ENCODE data around the gene NR2E3. TPM values are rescaled to one million over a fixed set of nuclear protein-coding genes. Genes with fewer than 3 reads are reported as not detected.

Gene NR2E3
- total RNA-seq, 2 donors from 2014 or later: 0.52 TPM; not detected in 1

- DNase-seq (no peak), ATAC-seq (no peak)
- intact Hi-C loops (cut with DNase I): loop anchor here (10.0 kb wide), 1 partner anchor 348 kb away; no protein-coding TSS in a partner anchor
- peaks cover 0 to 3% of the 10 kb centered on the region in 2 donors for H3K27me3 ChIP-seq
- WGBS, 2 donors: 70 to 76% methylated on average over 13 to 15 of the region's 15 CpGs
- H3K27ac ChIP-seq: no peak overlapping the region
- TF ChIP-seq CTCF (IDR thresholded peaks at IDR 0.05) (no peak), POLR2A (IDR thresholded peaks at IDR 0.05) (no peak)
- H3K36me3 ChIP-seq (replicated peaks in 1 of 2; ENCODE audit: insufficient read depth in 1 of 2, low read depth in 2 of 2): no peaks in the 10 kb centered on the region
- no peak overlapping the region for H3K4me3 ChIP-seq
- no peaks in the 10 kb centered on the region for H3K9me3 ChIP-seq
- peaks cover 13% of the 10 kb centered on the region for H3K4me1 ChIP-seq
Observed at GRCh38 chr15:71807125-71807629, 3.2 kb upstream of the NR2E3 start.

DNA sequence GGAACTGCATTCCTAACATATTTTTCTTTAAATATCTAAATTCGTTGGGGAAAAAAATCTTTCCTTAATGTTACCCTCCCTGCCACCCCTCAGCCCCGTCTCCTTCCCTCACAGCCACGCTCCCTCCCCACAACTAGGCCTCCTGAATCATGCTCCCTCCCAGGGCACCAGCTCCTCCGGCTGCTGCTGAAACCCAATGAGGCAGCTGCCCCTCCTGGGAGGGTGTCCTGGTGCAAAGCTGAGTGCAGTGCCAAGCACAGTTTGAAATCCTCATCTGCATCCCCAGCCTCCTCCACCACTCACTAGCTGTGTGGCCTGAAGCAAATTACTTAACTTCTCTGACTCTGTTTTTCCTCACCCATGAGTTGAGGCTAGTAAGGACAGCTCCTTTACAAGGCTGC, 2.7 kb upstream of the NR2E3 start:
- 52 to 59% methylated on average over 4 of the region's 4 CpGs for WGBS, 2 donors
- H3K4me3 ChIP-seq: no peak overlapping the region
- intact Hi-C loops (cut with DNase I): loop anchor here (10.0 kb wide), 1 partner anchor 347 kb away; no protein-coding TSS in a partner anchor
- H3K36me3 ChIP-seq (replicated peaks in 1 of 2; ENCODE audit: insufficient read depth in 1 of 2, low read depth in 2 of 2): no peaks in the 10 kb centered on the region
- peaks cover 13% of the 10 kb centered on the region for H3K4me1 ChIP-seq
- no peaks in the 10 kb centered on the region for H3K9me3 ChIP-seq
- no peak overlapping the region for H3K27ac ChIP-seq
- ATAC-seq (no peak), DNase-seq (no peak)
- H3K27me3 ChIP-seq: no peaks in the 10 kb centered on the region
- TF ChIP-seq POLR2A (IDR thresholded peaks at IDR 0.05) (no peak), CTCF (IDR thresholded peaks at IDR 0.05) (no peak)

GRCh38 chr15:71808311-71809020, 1.9 kb upstream of the NR2E3 start:
- H3K4me1 ChIP-seq: peaks cover 13% of the 10 kb centered on the region
- ATAC-seq: no peak
- H3K36me3 ChIP-seq (replicated peaks in 1 of 2; ENCODE audit: insufficient read depth in 1 of 2, low read depth in 2 of 2): no peaks in the 10 kb centered on the region
- no peaks in the 10 kb centered on the region for H3K9me3 ChIP-seq
- H3K27me3 ChIP-seq: no peaks in the 10 kb centered on the region
- no peak for TF ChIP-seq CTCF (IDR thresholded peaks at IDR 0.05)
- no peak for TF ChIP-seq POLR2A (IDR thresholded peaks at IDR 0.05)
- intact Hi-C loops (cut with DNase I): loop anchor here (10.0 kb wide), 1 partner anchor 346 kb away; no protein-coding TSS in a partner anchor
- DNase-seq: no peak
- no peak overlapping the region for H3K4me3 ChIP-seq
- no peak overlapping the region for H3K27ac ChIP-seq
- WGBS, 2 donors: 70 to 74% methylated on average over 18 of the region's 18 CpGs

DNA sequence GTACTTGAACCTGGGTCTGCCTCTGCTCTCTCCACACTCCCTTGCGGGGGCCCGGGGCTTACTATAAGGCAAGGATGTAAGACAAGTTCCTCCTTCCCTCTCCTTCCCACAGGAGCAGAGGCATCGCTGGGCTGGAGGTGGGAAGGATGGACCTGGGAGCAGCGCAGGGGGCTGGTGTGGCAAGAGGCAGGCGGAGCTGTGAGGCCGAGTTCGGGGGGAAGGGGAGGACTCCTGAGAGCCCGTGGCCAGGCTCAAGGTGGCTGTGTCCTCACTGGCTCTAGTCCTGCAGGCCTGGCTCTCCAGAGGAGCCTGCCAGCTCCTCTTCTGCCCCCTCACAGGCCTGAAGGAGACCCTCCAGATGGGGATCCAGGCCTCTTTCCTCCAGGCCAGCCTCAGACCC, 1.0 kb upstream of the NR2E3 start:
- intact Hi-C loops (cut with DNase I): loop anchor here (10.0 kb wide), 1 partner anchor 345 kb away; no protein-coding TSS in a partner anchor
- Histone ChIP-seq H3K9me3 (no peaks in the 10 kb centered on the region), H3K27me3 (no peaks in the 10 kb centered on the region), H3K36me3 (replicated peaks in 1 of 2; ENCODE audit: insufficient read depth in 1 of 2, low read depth in 2 of 2) (no peaks in the 10 kb centered on the region), H3K27ac (no peak overlapping the region), H3K4me1 (peaks cover 9% of the 10 kb centered on the region), H3K4me3 (no peak overlapping the region)
- 67 to 90% methylated on average over 8 of the region's 8 CpGs for WGBS, 2 donors
- no peak for TF ChIP-seq CTCF (IDR thresholded peaks at IDR 0.05)
- TF ChIP-seq POLR2A (IDR thresholded peaks at IDR 0.05): no peak
- ATAC-seq (no peak), DNase-seq (no peak)
